Fibroblast of mammary gland (primary cell): Measurements from ENCODE around the gene KCTD16.

Experiments
- DNase-seq: peaks from one replicate; pipeline ENCODE4 v3.0.0-alpha.2; 2010; ENCODE audit warnings: low read depth
- H3K4me3 ChIP-seq: 2 replicates; pipeline ENCODE4 v1.5.1; 2011; ENCODE audit warnings: low read depth, mild to moderate bottlenecking, low read length, moderate library complexity; ENCODE audit not compliant: control insufficient read depth
- TF ChIP-seq, protein P1 (sequence below): conservative IDR thresholded peaks from 2 replicates; pipeline ENCODE4 v1.5.1; 2011; ENCODE audit warnings: low read depth, low read length, inconsistent platforms; ENCODE audit not compliant: control insufficient read depth, insufficient read depth

KCTD16 gene

GRCh38 chr5:144329681-144330080, 159.0 kb downstream of the KCTD16 start:
- no peak overlapping the region for H3K4me3 ChIP-seq
- TF ChIP-seq, protein P1, sequence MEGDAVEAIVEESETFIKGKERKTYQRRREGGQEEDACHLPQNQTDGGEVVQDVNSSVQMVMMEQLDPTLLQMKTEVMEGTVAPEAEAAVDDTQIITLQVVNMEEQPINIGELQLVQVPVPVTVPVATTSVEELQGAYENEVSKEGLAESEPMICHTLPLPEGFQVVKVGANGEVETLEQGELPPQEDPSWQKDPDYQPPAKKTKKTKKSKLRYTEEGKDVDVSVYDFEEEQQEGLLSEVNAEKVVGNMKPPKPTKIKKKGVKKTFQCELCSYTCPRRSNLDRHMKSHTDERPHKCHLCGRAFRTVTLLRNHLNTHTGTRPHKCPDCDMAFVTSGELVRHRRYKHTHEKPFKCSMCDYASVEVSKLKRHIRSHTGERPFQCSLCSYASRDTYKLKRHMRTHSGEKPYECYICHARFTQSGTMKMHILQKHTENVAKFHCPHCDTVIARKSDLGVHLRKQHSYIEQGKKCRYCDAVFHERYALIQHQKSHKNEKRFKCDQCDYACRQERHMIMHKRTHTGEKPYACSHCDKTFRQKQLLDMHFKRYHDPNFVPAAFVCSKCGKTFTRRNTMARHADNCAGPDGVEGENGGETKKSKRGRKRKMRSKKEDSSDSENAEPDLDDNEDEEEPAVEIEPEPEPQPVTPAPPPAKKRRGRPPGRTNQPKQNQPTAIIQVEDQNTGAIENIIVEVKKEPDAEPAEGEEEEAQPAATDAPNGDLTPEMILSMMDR, result no peak
- DNase-seq, result no peak

DNA sequence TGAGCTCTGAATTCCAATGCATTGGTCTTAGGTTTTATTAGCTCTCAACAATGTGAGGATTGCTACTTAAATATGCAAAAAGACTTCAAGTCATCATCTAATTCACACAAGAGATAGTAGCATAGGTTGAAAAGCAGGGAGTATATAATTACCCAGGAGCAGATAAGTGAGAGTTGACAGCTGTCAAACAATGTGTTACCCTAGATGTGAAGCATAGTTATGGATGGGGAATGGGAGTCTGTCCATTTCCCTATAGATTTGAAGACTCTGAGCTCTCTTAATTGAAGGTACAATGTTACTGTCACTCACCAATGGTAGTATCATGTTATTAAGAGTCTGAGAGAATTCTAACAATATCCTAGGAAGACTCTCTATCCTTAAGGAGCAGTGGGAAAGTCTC, 160.7 kb downstream of the KCTD16 start:
- TF ChIP-seq, protein P1, result no peak
- no peak overlapping the region for H3K4me3 ChIP-seq
- no peak for DNase-seq

DNA sequence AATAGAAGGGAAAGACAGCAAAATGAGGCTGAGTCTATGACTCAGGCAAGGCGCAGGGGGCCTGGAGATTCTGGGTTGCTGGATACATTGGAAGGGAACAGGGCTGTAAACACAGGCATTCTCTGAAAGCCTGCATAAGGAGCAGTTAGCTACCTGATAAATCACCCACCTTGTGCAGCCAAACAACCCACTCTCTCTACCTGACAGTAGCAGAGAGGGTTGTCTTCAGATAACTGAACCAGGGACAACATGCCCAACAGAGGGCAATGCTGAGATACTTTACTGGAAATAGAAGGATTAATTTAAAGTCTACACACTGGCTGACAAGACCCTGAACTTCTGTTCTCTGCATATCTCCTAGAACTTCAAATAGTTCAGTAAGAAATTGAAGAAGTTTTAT, 161.6 kb downstream of the KCTD16 start:
- H3K4me3 ChIP-seq, result no peak overlapping the region
- TF ChIP-seq, protein P1, result no peak
- no peak for DNase-seq

GRCh38 chr5:144333336-144333920, 162.8 kb downstream of the KCTD16 start:
- TF ChIP-seq, protein P1, result no peak
- no peak overlapping the region for H3K4me3 ChIP-seq
- no peak for DNase-seq

DNA sequence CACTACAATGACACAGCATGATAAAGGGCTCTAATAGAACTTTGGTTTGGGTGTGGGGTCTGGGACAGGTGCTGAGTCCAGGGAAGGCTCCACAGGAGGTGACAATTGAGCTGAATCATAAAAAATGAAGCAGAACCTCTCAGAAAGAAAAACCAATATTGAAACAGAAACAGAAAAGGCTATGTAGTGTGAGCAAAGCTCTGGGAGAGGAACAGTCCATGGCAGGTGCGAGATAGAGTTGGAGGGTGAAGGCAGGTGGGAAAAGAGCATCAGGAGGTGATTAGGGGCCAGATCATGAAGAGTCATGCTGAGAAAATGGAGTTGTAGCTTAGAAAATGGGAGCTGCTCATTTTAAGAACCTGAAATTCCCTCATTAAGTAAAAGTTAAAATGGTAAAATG, 164.9 kb downstream of the KCTD16 start:
- DNase-seq, result no peak
- TF ChIP-seq, protein P1, result no peak
- H3K4me3 ChIP-seq, result no peak overlapping the region

DNA sequence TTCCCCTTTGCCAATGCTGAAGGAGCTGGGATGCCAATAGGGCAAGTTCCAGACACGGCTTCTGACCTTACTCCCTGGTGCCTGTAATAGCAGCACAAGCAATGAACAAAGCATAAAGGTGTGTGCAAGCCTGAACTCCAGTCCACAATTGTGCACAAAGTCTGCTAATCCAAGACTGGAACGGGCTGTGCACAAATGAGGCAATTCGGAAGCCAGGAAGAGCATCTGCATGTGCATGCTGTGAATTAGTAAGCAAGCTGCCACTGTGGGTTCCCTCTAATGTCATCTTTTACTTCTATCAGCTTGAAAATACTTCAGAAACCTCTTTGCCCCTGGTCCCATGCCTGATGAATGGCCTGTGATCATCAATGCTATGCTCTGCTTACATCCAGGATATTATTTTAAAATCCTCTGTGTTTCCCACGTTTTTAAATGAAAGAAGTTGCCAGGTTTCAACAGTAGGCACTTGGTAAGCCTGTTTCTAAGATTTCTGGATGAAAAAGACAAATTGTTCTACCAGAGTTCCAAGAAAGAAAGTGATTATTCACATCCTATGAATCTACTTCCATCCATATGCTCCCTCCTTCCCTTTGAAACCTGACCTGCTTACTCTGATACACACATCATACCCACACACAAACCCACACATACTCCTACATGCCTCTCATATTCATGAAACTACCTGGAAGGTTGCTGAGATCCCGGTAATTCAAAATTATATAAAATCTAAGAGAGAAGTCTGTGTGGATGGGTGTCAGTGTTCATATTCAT, 165.7 kb downstream of the KCTD16 start:
- TF ChIP-seq, protein P1, result no peak
- no peak for DNase-seq
- H3K4me3 ChIP-seq, result no peak overlapping the region
